HG03064 (cell line): Measurements from ENCODE around the gene CDR2.

Experiments
- ATAC-seq: cut with Tn5 transposase; IDR thresholded peaks from one replicate; pipeline ENCODE4 v1.9.1; 2021; ENCODE audit warnings: low read depth; ENCODE audit not compliant: unreplicated experiment

The CDR2 gene

DNA sequence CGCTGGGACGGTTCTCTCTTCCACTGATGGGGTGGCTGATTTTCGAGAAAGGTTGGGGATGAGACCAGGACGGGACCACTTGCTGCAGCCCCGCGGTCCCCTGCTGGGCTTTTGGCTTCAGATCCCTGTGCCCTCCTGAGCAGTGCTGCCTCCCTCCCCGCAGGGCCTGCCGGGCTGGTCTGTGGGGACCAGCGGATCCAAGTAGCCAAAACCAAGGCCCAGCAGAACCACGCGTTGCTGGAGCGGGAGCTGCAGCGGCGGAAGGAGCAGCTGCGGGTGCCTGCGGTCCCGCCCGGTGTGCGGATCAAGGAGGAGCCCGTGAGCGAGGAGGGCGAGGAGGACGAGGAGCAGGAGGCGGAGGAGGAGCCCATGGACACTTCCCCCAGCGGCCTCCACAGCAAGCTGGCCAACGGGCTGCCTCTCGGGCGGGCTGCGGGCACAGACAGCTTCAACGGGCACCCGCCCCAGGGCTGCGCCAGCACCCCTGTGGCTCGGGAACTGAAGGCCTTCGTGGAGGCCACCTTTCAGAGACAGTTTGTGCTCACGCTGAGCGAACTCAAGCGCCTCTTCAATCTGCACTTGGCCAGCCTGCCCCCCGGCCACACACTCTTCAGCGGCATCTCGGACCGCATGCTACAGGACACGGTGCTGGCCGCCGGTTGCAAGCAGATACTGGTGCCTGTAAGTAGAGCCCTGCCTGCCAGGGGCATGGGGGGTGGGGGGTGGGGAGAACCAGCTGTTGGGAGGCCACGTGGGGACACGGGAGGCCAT, 48.6 kb downstream of the CDR2 start:
- no peak for ATAC-seq

GRCh38 chr16:22324787-22325597, 49.4 kb downstream of the CDR2 start:
- no peak for ATAC-seq

GRCh38 chr16:22323959-22324786, 50.2 kb downstream of the CDR2 start:
- no peak for ATAC-seq

DNA sequence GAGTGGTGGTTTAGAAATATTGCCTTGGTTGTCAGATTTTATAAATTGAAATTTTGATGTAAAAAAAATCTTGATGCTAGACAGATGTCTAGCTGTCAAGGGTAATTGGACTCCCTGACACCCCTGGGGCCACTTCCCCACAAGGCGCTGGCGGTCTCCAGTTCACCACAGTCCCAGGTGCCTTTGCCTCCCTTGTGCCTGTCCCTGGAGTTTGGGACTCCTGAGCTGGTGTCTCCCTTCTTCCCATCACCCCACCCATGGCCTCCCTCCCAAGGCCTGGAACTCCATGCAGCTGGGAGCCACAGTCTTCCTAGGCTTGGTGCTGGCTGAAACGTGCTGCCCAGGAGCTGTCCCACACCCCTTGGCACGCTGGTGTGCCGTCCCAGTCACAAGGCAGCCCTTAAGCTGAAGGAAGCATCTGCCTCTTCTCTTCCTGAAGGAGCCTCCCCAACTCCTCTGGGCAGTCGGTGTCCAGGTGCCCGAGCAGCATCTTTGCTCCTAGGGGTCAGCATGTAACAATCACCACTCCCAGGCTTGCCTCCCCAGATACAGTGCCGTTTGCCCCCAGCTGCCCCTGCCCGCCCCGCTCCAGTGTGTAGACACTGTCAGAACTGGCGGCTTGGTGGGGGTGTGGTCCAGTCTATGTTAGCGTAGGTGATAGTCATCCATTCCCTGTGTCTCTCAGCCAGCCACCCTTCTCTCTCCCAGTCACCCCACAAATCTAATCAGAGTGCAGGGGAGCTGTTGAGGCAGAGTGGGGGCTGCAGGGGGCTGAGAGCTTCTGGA, 51.1 kb downstream of the CDR2 start:
- no peak for ATAC-seq

GRCh38 chr16:22322741-22323140, 51.7 kb downstream of the CDR2 start:
- ATAC-seq = no peak

GRCh38 chr16:22322021-22322471, 52.4 kb downstream of the CDR2 start:
- no peak for ATAC-seq

- ATAC-seq = no peak
These were observed 52.9 kb downstream of the CDR2 start for GRCh38 chr16:22321340-22322001.

DNA sequence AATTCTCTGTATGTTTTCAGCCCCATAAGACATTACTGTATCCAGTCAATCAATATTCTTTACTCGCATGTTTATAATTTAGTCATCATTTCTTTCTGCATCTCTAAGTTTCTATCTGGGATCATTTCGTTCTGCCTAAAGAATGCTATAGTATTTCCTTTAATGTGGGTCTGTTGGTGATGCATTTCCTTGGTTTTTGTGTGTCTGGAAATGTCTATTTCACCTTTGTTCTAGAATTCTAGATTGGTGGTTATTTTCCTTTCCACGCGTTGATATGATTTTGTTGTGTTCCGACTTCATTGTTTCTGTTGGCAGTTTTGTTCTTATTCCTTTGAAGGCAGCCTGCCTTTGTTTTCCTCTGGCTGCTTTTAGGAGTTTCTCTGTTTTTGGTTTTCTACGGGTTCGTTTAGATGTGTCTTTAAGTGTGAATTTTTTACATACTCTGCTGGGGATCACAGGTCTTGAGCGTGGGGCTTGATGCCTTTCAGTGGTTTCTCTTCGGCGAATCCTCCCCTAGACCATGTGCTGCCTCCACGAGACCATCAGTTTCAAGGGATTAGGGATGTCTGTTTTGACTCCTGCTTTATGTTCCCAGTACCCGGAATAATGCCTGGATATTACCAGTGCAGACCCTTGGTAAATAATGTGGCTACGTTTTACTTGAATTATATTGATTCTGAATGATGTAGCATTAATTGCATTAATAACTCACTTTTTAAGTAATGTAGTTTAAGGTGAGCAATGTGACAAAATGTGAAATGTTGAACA, 53.7 kb downstream of the CDR2 start:
- ATAC-seq = no peak

DNA sequence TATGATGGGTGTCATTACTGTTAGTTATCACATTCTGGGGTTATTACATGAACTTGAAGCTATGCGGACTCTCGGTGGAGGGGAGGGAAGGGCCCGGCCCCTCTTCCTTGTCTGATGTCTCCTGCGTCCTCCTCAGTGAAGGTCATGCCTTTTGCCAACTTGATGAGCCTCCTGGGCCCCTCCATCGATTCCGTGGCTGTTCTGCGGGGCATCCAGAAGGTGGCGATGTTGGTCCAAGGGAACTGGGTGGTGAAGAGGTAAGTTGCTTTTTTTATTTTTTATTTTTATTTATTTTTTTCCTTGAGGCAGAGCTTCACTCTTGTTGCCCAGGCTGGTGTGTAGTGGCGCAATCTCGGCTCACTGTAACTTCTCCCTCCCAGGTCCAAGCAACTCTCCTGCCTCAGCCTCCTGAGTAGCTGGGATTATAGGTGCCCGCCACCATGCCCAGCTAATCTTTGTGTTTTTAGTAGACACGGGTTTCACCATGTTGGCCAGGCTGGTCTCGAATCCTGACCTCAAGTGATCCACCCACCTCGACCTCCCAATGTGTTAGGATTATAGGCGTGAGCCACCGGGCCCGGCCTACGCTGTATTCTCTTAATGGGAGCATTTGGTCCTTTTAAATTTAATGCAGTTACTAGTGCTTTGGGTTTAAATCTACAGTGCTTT, 55.6 kb downstream of the CDR2 start:
- ATAC-seq = no peak

GRCh38 chr16:22317625-22318024, 56.8 kb downstream of the CDR2 start:
- ATAC-seq = no peak

- no peak for ATAC-seq
These were observed 57.4 kb downstream of the CDR2 start for GRCh38 chr16:22317001-22317530.

- no peak for ATAC-seq
These were observed 58.0 kb downstream of the CDR2 start for GRCh38 chr16:22316411-22316811.

- no peak for ATAC-seq
These were observed 58.4 kb downstream of the CDR2 start for GRCh38 chr16:22315979-22316378.

DNA sequence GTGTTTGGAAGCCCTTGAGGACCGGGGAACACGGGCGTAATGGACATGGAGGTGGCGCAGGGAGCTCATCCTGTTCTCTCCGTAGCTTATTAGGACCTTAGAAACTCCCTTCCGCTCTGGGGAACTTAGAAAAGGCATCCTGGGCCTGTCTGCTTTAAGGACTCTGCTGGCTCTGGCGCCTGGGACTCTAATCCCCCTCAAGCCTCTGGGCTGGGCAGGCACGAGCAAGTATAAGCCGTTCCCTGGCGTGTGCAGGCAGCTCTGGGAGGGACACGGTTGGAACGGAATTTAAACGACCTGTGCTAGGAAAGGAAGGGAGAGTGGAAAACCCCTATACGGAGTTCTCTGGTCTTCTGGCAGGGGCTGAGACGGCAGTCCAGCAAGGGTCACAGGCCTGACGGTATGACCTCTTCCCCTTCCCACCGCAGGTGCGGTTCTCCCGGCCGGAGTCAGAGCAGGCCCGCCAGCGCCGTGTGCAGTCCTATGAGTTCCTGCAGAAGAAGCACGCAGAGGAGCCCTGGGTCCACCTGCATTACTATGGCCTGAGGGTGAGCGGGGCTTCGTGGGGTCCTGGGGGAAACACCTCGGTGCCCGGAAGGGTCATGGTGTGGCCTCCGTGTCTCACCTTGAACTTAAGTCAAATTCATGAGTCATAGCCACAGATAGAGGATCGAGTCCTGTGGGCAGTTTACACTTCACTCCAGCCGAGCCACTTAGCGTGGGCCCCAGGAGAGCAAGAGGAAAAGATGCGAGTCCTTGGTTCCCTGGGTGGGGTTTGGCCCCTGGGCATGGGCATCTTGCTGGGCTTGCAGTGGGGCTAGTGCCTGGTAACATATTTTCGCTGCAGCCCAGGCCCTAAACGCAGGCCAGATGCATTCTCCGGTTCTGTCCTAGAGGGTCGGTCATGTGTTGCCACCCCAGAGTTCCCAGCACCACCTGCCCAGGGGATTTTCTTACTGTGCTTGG, 59.5 kb downstream of the CDR2 start:
- ATAC-seq = no peak

- no peak for ATAC-seq
These were observed 60.4 kb downstream of the CDR2 start for GRCh38 chr16:22313876-22314470.

- no peak for ATAC-seq
These were observed 61.3 kb downstream of the CDR2 start for GRCh38 chr16:22312897-22313781.
